GM10248 (cell line): ENCODE results near the gene DDA1.

Experiments
- CTCF ChIA-PET: fragments of 300-600 bp; sonication (Branson Sonifier 250); formaldehyde crosslinking; extraction: SDS; loops from one replicate; lab custom pipeline; 2021; ENCODE audit warnings: antibody characterized with exemption; lab: Yijun Ruan, JAX
- POLR2A ChIA-PET: fragments of 350-650 bp; sonication (Branson Sonifier 250); formaldehyde crosslinking; extraction: SDS; loops from one replicate; lab custom pipeline; 2020; ENCODE audit warnings: antibody characterized with exemption; lab: Yijun Ruan, JAX
- DNase-seq: peaks from one replicate; pipeline ENCODE4 v3.0.0; 2012; ENCODE audit errors: extremely low spot score
- TF ChIP-seq, protein P1 (sequence below): IDR thresholded peaks from 2 replicates; pipeline ENCODE4 v1.5.1; 2012; ENCODE audit warnings: mild to moderate bottlenecking, low read depth; ENCODE audit errors: extremely low read depth, missing control alignments, control extremely low read depth

The DDA1 gene

GRCh38 chr19:17340871-17341357 is 31.6 kb downstream of the DDA1 start:
- ChIA-PET POLR2A (no interaction called here), CTCF (interaction anchor here (9.8 kb wide), 1 partner anchor 47 kb away, joined by 192 read pairs; no protein-coding TSS in a partner anchor)
- TF ChIP-seq, protein P1, sequence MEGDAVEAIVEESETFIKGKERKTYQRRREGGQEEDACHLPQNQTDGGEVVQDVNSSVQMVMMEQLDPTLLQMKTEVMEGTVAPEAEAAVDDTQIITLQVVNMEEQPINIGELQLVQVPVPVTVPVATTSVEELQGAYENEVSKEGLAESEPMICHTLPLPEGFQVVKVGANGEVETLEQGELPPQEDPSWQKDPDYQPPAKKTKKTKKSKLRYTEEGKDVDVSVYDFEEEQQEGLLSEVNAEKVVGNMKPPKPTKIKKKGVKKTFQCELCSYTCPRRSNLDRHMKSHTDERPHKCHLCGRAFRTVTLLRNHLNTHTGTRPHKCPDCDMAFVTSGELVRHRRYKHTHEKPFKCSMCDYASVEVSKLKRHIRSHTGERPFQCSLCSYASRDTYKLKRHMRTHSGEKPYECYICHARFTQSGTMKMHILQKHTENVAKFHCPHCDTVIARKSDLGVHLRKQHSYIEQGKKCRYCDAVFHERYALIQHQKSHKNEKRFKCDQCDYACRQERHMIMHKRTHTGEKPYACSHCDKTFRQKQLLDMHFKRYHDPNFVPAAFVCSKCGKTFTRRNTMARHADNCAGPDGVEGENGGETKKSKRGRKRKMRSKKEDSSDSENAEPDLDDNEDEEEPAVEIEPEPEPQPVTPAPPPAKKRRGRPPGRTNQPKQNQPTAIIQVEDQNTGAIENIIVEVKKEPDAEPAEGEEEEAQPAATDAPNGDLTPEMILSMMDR: no peak
- no peak for DNase-seq

DNA sequence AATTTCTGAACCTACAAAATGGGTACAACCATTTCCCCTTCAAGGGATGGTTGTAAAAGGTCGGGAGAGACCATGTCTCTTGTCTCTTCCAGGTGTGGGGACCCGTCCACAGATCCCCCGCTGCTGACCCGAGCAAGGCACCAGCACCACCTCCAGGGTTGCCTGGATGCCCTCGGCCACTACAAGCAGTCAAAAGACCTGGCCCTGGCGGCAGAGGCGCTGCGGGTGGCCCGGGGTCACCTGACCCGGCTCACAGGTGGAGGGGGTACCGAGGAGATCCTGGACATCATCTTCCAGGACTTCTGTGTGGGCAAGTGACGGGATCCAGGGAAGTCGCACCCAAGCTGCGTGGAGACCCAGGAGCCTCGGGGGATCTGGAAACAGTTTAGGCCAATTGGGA is 32.0 kb downstream of the DDA1 start:
- TF ChIP-seq, protein P1: no peak
- ChIA-PET CTCF (interaction anchor here (9.8 kb wide), 1 partner anchor 47 kb away, joined by 192 read pairs; no protein-coding TSS in a partner anchor), POLR2A (no interaction called here)
- no peak for DNase-seq

GRCh38 chr19:17341845-17342244 is 32.5 kb downstream of the DDA1 start:
- TF ChIP-seq, protein P1: no peak
- POLR2A ChIA-PET: no interaction called here
- no peak for DNase-seq
- CTCF ChIA-PET: interaction anchor here (9.8 kb wide), 1 partner anchor 46 kb away, joined by 192 read pairs; no protein-coding TSS in a partner anchor

GRCh38 chr19:17346109-17346671 is 36.8 kb downstream of the DDA1 start:
- peak; percentile 89 for DNase-seq
- TF ChIP-seq, protein P1: peak; percentile 95
- CTCF ChIA-PET: interaction anchor here (0.9 to 9.8 kb wide), 14 partner anchors 11 to 119 kb away, joined by 3 to 192 read pairs (median 6); partner anchors contain the start of genes ANO8, BABAM1 and DDA1
- POLR2A ChIA-PET: no interaction called here

DNA sequence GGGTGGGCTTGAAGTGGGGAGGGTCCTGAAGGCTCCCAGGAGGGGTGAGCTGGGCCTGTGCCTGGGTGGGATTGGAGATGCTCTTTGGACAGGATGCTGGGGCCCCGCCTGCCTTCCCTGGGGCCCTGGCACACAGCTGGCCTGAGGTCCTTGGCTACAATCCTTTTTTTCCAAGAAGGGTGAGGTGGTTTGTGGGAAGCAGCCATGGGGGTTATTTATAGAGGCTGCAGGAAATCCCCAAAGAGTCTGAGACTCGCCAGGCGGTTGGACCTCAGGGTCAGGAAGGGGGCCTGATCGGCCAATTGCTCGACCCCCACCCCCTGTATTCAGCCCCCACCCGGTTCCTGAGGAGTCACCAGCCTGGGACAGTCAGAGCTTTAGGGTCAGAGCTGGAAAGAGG is 38.0 kb downstream of the DDA1 start:
- DNase-seq: no peak
- TF ChIP-seq, protein P1: no peak
- ChIA-PET CTCF (interaction anchor here (0.9 to 9.8 kb wide), 11 partner anchors 10 to 100 kb away, joined by 3 to 192 read pairs (median 4); partner anchors contain the start of gene CCDC194), POLR2A (no interaction called here)

DNA sequence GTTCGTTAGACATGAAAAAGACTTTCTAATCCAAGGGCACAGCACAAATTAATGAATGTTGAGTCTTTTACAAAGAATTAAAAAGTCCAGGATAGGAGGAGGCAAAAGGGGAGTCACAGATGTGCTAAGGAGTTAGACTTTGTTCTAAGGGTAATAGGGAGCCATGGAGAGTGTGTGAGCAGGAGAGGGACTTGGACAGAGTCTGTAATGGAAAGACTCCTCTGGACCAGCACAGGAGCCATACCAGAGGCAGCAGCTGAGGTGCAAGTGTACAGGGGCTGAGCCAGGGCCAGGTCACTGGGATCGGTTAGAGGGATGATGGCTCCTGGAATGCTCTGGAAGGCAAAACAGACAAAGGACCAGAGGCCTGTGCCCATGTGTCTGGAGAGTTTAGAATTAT is 38.5 kb downstream of the DDA1 start:
- DNase-seq: no peak
- TF ChIP-seq, protein P1: no peak
- ChIA-PET POLR2A (no interaction called here), CTCF (interaction anchor here (0.9 to 9.8 kb wide), 11 partner anchors 9 to 46 kb away, joined by 3 to 192 read pairs (median 4); partner anchors contain the start of gene CCDC194)
